HG03039 (cell line): ENCODE measurements around the gene TRAF1.

ENCODE experiments used
- ATAC-seq: cut with Tn5 transposase; IDR thresholded peaks from one replicate; pipeline ENCODE4 v1.9.1; 2021; ENCODE audit warnings: mild to moderate bottlenecking, moderate library complexity; ENCODE audit not compliant: unreplicated experiment

TRAF1 gene

DNA sequence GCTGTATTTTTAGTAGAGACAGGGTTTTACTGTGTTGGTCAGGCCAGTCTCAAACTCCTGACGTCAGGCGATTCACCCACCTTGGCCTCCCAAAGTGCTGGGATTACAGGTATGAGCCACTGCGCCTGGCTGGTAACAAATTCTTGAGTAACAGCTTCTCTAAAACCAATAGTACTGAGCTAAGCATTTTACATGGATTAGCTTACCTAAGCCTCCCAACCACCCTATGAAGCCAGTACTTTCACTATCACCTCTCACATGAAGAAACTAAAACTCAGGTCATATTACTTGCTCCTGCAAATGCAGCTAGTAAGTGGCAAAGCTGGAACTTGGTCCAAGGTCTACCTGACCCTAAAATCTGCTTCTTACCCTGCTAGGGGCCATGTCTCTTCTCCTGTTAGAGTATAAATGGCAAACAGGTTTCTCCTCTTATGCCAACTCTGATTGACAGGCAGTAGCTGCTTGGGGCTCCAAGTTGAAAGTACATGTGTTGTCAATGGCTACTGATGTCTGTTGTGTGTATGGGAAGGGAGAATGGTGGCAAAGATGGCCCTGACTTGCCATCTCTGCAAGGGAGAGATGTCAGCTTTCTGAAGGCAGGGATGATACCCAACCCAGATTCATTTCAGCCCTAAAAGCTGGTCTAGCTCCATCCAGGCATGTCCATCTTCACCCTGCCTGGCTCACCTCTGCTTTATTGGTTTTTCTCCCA is 53.6 kb downstream of the TRAF1 start:
- no peak for ATAC-seq

DNA sequence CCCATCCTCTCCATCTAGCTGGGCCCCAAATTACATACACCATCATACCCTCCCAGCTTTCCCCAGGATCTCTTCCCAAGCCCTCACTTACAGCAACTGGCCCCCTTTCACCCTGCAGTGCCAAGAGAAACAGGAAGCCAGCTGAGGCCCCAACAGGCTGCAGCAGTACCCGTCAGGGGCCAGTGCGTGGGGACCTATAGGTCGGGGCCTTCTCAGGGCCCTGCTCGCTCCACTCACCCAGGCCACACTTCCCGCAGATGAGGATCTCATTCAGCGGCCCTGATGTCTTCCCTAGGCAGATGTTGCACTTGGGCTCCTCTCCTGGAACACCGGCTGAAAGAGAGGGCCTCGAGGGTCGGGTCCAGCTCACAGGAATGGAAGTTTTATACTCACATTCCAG is 56.4 kb downstream of the TRAF1 start:
- ATAC-seq = no peak

DNA sequence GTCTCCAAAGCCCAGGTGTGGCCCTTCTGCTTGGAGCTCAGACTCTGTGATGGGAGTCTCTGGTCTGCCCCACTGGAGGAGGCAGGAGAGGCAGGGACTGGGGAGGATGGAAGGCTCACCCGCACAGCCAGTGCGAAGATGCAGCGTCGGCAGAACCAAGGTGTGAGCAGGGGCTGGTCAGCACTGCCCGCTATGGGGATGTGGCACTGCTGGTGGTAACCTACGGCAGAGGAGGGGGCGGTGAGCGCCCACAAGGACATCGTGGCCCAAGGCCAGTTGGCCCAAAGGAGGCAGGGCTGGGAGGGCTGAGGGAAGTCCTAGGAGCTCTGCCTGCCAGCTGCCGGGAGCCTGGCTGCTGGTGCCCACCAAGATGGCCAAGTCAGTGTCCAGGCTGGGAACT is 56.9 kb downstream of the TRAF1 start:
- ATAC-seq = no peak

DNA sequence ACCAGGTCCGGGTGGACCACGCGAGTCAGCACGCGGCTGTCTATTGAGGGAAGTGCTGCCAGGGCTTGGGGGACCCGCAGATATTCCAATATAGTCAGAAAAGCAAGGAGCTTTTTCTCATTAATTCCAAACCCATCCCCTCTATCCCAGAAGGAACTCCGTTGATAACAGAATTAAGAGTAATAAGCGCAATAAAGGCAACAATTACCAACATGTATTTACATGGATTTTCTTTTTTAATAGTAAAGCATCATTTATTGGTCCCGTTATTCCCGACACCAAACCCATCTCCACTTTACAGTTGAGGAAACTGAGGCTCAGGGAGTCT is 57.3 kb downstream of the TRAF1 start:
- no peak for ATAC-seq

DNA sequence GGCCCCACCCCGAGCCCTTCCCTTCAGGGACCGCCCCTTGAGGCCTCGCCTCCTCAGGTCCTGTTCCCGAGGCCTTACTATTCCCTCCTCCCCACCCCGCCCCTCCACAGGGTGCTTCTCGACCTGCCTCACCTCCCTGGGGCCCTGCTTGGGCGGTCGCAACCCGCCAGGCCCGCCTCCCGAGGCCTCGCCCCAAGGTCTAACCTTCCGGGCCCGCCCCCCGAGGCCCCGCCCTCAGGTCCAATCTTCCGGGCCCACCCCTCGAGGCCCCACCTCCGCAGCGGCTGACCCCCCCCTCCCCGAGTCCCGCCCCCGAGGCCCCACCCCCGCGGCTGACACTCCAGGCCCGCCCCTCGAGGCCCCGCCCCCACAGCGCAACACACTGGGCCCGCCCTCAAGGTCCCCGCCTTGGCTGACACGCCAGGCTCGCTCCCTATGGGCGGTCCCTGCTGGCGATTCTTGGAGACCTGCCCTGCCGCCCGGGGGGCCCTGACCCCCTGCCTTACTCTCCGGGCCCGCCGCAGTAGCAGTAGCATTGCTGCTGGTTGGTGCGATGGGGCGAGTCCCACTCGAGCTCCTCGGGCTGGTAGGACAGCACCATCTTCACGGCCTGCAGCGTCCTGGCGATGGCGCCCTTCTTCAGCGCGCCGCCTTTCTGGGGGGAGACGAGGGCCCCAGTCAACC is 57.8 kb downstream of the TRAF1 start:
- peak; percentile 89 for ATAC-seq

DNA sequence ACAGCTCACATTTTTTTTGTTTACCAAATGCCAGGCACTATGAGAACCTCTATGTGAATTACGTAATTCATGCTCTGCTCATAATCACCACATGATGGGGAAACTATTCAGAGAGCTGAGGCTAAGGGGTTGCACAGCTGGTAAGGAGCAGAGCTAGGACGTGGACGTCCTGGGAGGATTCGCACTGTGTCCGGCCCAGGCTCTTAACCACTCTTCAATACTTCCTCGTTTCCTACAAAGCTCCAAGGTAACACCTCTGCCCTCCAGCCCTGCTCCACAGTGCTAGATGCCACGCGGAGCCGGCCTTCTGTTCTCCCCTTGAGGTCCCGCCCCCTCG is 58.3 kb downstream of the TRAF1 start:
- no peak for ATAC-seq

DNA sequence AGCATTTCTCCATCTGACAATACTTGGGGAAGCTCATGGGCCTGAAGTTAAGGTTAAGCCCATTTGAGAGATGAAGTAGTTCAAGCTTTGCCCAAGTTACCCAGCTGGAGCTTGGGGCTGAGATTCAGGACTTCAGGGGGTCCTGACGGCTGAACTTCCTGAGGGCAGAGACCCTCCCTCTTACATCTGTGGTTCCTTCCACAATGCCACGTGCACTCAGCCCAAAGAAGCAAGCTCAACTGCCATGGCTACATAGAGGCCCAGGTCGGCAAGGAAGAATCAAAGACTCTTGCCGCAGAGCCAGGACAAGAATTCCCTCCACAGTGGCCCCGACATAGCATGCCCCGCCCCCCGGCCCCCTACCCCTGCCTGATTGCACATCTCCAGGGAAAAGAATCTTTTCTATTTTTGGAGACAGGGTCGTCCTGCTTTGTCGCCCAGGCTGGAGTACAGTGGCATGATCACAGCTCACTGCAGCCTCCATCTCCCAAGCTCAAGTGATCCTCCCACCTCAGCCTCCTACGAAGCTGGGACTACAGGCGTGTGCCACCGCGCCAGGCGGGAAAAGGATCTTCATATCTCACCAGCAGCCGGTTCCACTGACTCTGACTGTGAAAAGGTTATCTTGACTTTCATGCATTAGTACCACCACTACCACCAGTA is 58.8 kb downstream of the TRAF1 start:
- ATAC-seq = no peak

DNA sequence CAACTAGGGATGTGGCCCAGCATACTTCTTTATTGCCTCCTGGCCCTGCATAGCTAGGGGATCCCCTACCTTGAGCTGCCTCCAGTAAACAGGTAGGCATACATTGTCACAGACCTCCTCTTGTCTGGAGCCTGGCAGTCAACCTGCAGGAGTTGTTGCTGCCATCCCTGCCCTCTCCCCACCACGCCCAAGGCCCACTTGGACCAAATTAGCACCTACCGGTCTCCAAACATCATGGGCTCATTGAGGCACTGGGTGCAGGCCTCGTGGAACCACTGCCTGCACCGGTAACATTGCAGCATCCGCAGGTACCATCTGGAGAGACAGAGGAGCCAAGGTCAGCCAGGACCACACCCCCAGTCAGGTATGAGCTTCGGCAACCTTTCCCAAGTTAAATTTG is 59.9 kb downstream of the TRAF1 start:
- no peak for ATAC-seq

DNA sequence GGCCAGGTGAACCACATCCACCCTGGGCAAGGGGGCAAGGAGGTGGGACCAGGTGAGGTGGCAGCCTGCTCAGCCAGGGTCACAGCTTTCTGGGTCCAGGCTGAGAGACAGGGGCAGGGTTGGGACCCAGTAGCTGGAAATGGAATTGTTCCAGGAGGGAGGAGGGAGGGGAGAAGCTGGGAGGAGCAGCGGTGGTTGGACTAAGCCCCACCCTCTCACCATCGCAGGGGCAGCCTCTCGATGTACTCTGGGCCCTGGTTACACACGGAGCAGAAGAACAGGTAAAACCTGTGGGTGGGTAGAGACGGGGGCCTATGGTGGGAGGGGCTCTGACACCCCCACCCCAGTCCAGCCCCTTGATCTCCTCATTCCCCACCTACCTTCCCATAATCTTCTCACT is 60.8 kb downstream of the TRAF1 start:
- no peak for ATAC-seq

DNA sequence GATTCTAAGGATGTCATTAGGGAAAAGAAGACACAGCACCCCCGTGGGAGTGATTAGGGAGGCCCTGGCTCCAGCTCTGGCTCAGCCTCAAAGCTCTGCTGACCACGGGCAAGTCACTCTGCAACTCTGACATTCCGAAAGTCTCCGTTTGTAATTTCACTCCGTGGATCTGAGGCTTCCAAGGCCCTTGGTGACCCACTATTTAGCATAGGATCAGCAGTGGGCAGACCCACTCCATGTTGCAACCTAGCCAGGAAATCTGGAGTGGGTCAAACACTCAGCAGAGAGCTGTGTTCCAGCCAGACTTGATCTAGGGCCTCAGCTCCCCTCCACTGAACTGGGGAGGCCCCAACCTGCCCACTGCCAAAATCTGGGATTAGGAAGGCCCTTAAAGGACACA is 61.4 kb downstream of the TRAF1 start:
- no peak for ATAC-seq

DNA sequence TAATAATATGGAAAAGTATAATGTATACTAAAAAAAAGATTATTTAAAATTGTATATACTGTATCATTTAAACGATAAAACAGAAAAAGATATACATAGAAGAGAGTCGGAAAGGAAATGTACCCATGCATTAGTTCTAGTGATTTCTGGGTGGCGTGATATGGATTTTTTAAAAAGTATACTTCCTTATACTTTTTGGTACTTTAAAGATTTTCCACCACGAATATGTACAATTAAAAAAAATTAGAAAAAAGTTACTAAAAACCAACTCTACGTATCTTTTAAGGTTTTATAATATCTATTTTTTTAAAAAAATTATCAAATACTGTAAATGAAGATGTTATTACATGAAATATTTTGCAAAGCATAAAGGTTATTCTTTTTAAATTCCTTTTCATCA is 61.9 kb downstream of the TRAF1 start:
- no peak for ATAC-seq

DNA sequence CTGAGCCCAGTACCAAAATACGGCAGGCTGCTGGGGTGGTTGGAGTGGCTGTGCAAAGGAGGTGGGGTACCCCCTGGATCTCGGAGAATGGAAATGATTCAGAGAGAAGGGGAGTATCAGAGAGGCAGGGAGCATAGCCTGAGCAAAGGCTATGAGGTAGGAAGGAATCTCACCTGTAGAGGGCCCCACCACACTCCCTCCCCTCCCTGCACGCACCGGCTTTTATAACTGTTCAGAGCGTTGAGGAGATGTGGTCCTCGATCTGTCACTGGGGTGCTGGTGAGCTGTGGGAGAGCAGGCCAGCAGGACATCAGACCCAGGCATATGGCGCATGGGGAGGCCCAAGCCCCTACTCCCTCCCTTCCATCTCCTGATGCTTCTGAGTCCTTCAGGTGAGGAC is 62.8 kb downstream of the TRAF1 start:
- ATAC-seq = no peak

DNA sequence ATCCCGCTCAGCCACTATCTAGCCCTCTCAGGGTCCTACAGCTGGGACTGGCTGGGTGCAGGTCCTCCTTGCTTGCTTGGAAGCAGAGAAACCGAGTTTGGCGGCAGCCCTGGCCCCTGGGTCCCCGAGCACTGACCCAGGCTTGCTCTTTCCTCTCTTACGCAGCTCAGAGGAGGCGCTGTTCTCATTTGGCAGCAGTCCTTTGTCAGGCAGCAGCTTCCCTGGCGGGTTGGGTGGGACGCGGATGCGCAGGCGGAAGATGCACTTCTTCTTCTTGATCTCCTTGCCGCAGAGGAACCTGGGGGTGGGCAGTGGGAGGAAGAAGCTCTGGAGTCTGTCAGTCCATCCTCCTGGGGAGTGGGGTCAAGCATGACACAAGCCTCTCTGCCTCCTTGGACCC is 64.1 kb downstream of the TRAF1 start:
- ATAC-seq = no peak

DNA sequence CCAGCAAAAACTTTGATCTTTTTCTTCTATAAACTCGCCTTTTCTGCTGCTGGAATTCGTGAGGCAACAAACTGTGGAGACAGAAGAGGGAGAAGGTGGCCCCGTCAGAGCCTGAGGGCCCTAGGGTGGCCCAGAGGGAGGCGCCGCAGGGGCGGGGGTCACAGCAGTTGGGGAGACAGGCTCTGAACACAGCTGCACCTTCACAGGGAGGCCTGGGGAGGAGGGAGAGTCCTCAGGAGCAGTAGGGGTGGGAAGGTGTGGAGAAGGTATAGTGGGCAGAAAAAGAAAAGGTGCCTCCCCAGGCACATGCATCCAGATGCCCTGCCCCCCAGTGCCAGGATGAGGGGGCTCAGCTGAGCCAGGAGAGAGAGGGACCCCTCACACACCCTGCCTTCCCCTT is 64.7 kb downstream of the TRAF1 start:
- no peak for ATAC-seq

DNA sequence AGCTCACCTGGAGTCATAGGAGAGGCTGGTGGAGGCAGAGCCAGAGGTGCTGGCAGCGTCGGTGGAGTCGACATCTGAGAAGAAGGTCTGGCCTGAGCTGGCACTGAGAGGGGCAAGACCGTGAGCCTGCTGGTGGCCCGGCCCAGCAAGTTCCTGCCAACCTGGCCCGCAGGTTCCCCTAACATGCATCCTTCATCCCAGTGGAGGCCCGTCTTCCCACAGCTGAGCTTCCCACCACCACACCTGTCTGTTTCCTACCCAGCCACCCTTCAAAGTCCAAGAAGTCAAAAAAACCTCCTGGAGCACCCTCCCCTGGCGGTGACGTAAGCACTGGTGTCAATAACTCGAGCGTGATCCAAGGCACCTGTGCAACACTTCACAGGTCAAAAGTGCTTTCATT is 66.5 kb downstream of the TRAF1 start:
- no peak for ATAC-seq

DNA sequence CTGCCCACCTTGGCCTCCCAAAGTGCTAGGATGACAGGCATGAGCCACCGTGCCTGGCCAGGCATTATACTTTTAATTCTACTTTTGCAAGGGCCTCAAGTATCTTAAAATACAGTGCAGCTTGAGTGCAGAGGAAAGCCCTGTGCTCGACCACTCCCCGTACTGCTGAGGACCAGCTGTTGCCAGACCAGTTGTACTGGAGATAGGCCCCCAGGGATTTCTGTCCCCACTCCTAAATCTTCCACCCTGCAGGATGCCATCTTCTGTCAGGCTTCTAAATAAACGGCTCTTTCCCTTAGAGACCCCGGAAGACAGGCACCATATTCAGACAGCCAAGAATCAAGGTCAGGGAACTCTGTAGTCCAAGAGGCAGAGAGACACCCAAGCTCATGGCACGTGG is 67.2 kb downstream of the TRAF1 start:
- no peak for ATAC-seq

DNA sequence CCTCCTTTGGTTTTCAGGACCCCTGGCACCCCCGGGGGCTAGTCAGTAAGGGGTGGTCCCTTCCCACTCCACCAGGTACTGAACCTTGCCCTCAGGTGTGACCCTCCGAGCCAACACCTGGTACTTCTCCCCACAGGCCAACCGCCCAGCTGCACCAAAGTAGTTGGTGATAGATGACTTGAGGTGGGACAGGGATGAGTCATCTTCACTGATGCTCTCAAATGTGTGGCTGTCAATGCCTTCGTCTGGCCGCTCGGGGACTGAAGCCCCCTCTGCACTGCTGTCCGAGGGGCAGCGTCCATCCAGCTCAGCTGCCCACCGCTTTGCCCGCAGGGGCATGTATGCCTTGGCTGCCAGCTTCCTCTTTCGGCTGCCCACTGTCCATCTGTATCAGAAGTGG is 68.7 kb downstream of the TRAF1 start:
- ATAC-seq = no peak

DNA sequence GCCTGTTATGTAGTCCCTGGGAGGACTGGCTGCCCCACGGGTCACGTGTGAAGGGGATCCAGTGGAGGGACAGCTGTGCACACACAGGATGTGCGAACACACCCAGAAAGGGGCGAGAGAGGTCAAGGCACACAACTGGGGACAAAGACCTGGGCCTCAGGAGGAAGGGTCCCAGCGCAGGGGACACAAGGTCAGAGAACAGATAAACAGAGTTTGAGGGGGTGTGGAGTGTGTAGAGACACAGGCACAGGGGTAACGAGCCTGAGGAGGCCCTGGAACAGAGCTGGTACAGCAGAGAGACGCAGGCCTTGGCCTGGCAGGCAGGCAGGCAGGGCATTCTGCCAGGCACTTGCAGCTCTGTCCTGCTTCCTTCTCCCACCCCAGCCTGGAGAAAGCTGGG is 69.1 kb downstream of the TRAF1 start:
- ATAC-seq = no peak

DNA sequence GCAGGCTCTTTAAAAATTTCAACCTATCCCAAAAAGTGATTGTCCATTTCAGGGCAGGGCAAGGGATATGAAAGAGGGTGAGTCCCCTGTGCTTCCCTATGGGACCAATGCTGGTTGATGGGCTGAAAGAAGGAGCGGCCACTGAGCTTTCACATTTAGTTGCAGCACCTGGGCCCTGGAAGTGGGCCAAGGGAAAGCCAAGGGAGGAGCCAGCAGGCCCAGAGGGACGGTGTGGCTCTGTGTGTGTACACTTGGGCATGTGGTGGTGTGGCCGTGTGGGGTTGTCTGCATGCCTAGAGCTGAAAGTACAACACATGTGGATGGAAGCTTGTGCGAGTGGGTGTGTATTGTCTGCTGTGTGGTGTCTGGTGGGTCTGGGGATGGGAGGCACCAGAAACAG is 69.9 kb downstream of the TRAF1 start:
- no peak for ATAC-seq

DNA sequence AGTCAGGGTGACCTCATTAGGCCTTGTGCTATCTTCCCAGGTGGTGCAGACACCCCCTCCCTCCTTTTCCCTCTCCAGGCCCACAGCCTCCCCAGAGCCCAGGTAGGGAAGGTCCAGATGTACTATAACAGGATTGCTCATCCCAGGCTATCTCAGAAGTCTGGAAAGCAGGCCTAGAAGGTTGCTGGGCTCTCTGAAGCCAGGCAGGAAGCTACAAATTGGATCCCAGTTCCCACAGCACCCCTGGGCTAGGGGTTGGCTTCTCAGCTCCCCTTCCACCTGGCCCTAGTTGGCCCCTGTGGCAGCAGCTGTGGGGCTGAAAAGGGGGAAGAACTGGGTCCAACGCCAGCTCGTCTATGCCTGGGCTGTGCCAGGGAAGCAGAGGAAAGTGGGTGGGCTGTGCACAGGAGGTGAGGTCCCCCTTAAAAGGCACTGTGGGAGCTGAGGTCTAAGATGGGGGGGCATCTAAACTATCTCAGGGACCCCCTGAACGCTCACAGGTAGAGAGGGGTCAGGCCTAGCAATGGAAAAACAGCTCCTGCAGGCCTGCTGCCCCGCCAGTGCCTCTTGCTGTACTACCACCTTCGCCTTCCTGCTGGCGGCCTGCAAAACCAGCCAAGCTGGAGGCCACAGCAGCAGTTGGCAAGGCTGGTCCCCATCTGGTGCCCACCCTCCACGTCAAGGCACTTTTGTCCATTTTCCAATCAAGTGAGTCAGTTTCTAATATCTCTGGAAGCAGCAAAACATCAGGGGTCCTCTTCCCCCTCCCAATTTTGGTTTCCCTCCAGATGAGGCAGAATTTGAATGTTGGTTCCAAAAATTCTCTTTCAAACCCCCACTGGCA is 70.5 kb downstream of the TRAF1 start:
- no peak for ATAC-seq

DNA sequence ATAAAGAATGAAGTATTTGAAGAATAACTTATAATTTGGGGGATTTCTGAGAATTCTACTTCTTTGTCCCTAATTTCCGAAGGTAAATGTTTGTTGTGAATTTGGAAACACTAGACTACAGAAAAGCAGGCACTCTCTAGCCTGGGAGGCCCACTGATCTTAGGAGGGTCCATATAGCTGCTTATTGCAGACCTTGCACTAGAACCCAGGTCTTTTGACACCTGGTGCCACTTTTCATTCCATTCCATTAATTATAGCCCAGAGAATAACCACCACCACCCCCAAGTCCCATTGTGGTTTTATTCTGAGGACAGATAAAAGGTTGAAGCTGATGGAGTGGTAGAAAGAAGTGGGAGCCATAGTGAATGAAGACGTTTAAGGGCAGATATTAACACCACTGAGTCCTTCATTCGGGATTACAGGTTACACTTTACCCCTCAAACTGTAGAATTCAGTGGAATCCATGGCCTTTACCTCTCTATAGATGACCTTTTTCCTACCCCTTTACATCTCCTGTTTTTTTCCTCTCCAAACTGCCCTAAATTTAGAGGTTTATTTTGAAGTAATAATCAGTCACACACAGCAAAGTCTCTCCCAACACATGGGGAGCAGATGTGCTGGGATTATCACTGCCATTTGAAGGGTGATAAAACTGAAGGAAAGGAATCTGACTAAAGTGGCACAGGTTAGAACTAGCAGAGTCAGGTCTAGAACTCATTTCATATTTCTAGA is 71.8 kb downstream of the TRAF1 start:
- ATAC-seq = no peak
